Neural crest cell (in vitro differentiated cells): Measurements from ENCODE around the gene ESR2. TPM values are rescaled to one million over a fixed set of nuclear protein-coding genes. Genes with fewer than 3 reads are reported as not detected.

ENCODE experiments used
- DNase-seq: peaks from one replicate; pipeline ENCODE4 v3.0.0; 2021; ENCODE audit warnings: low read depth, mixed read lengths, low spot score
- H3K27ac Mint-ChIP-seq: one replicate; pipeline ENCODE4 v1.8.0; 2021; ENCODE audit warnings: mild to moderate bottlenecking, mixed read lengths; ENCODE audit not compliant: unreplicated experiment
- H3K27me3 Mint-ChIP-seq: 2 replicates; pipeline ENCODE4 v1.8.0; 2021; ENCODE audit warnings: low read depth, mild to moderate bottlenecking, mixed read lengths
- H3K36me3 Mint-ChIP-seq: 2 replicates; pipeline ENCODE4 v1.8.0; 2021; ENCODE audit warnings: low read depth, mild to moderate bottlenecking, mixed read lengths
- H3K4me1 Mint-ChIP-seq: 2 replicates; pipeline ENCODE4 v1.8.0; 2021; ENCODE audit warnings: mixed read lengths
- H3K4me3 Mint-ChIP-seq: one replicate; pipeline ENCODE4 v1.8.0; 2021; ENCODE audit warnings: mild to moderate bottlenecking, mixed read lengths
- H3K9me3 Mint-ChIP-seq: 2 replicates; pipeline ENCODE4 v1.8.0; 2021; ENCODE audit warnings: mixed read lengths
- CTCF ChIP-seq: fragments of 200-600 bp; sonication (generic); conservative IDR thresholded peaks from 2 replicates; pipeline ENCODE4 v1.5.0; 2021; ENCODE audit warnings: antibody characterized with exemption, mild to moderate bottlenecking
- total RNA-seq: library from RNA; stranded (reverse); gene quantifications from 2 replicates; pipeline ENCODE4 v1.2.1, GENCODE V29; 2021

Gene ESR2
- total RNA-seq, 1 donor from 2014 or later = 0.33 TPM

GRCh38 chr14:64235652-64236640 is 58.2 kb downstream of the ESR2 start:
- Mint-ChIP-seq H3K9me3 (no peaks in the 10 kb centered on the region), H3K36me3 (peaks cover 13% of the 10 kb centered on the region), H3K27ac (no peak overlapping the region), H3K4me3 (no peak overlapping the region), H3K4me1 (peaks cover 9% of the 10 kb centered on the region), H3K27me3 (peaks cover 8% of the 10 kb centered on the region)
- TF ChIP-seq CTCF = no peak
- DNase-seq = no peak

- no peaks in the 10 kb centered on the region for H3K9me3 Mint-ChIP-seq
Measured at GRCh38 chr14:64234877-64235651, 59.1 kb downstream of the ESR2 start.

GRCh38 chr14:64233531-64234190 is 60.5 kb downstream of the ESR2 start:
- H3K27me3 Mint-ChIP-seq = peaks cover 4% of the 10 kb centered on the region
- TF ChIP-seq CTCF = no peak
- no peak overlapping the region for H3K27ac Mint-ChIP-seq
- H3K36me3 Mint-ChIP-seq = peaks cover 13% of the 10 kb centered on the region
- no peak for DNase-seq
- no peaks in the 10 kb centered on the region for H3K9me3 Mint-ChIP-seq
- peaks cover 9% of the 10 kb centered on the region for H3K4me1 Mint-ChIP-seq
- no peak overlapping the region for H3K4me3 Mint-ChIP-seq

More at GRCh38 chr14:64234877-64235651, 59.1 kb downstream of the ESR2 start:
- no peak overlapping the region for H3K4me3 Mint-ChIP-seq
- DNase-seq = no peak
- no peak for TF ChIP-seq CTCF
- H3K27me3 Mint-ChIP-seq = peaks cover 6% of the 10 kb centered on the region
- H3K4me1 Mint-ChIP-seq = peaks cover 9% of the 10 kb centered on the region
- H3K27ac Mint-ChIP-seq = no peak overlapping the region
- H3K36me3 Mint-ChIP-seq = peaks cover 13% of the 10 kb centered on the region

GRCh38 chr14:64232944-64233343 is 61.2 kb downstream of the ESR2 start:
- Mint-ChIP-seq H3K4me3 (no peak overlapping the region), H3K27me3 (no peaks in the 10 kb centered on the region), H3K27ac (no peak overlapping the region), H3K36me3 (peaks cover 18% of the 10 kb centered on the region), H3K4me1 (peaks cover 9% of the 10 kb centered on the region), H3K9me3 (no peaks in the 10 kb centered on the region)
- no peak for TF ChIP-seq CTCF
- no peak for DNase-seq
